Keratinocyte (primary cell): Measurements from ENCODE around the gene USB1. TPM values are rescaled to one million over a fixed set of nuclear protein-coding genes. Genes with fewer than 3 reads are reported as not detected.

ENCODE experiments used
- DNase-seq: peaks from one replicate; pipeline ENCODE4 v3.0.0-alpha.2; 2011; ENCODE audit warnings: low read depth, missing footprints, low spot score
- FAIRE-seq: peaks from 2 replicates; lab custom pipeline; 2011; peaks lifted over from hg19 to GRCh38; lab: Jason Lieb, UNC
- H2AFZ ChIP-seq: 2 replicates; pipeline ENCODE4 v1.6.0; 2012; ENCODE audit warnings: low read length, control low read depth, inconsistent platforms; ENCODE audit not compliant: control insufficient read depth
- H3K27ac ChIP-seq: 2 replicates; pipeline ENCODE4 v1.5.1; 2011; ENCODE audit warnings: low read length; ENCODE audit not compliant: control insufficient read depth, insufficient read depth
- H3K27me3 ChIP-seq: 3 replicates; pipeline ENCODE4 v1.6.0; 2011; ENCODE audit warnings: low read length; ENCODE audit not compliant: control insufficient read depth, insufficient read depth; ENCODE audit errors: extremely low read depth
- H3K36me3 ChIP-seq, 2 experiments: 2 replicates in 1 of 2; 3 replicates in 1 of 2; pipeline ENCODE4 v1.5.1; 2011; ENCODE audit warnings: low read length in 2 of 2, mild to moderate bottlenecking in 1 of 2; ENCODE audit not compliant: control insufficient read depth in 2 of 2, insufficient read depth in 2 of 2; ENCODE audit errors: extremely low read depth in 1 of 2
- H3K4me1 ChIP-seq: 3 replicates; pipeline ENCODE4 v1.5.1; 2011; ENCODE audit warnings: low read length; ENCODE audit not compliant: control insufficient read depth, insufficient read depth; ENCODE audit errors: extremely low read depth
- H3K4me2 ChIP-seq: 3 replicates; pipeline ENCODE4 v1.6.0; 2011; ENCODE audit warnings: low read depth, low read length; ENCODE audit not compliant: control insufficient read depth, insufficient read depth; ENCODE audit errors: extremely low read depth
- H3K4me3 ChIP-seq, 3 experiments: fragments of 200-600 bp in 1 of 3; sonication (generic) in 1 of 3; 2 replicates in 2 of 3; 3 replicates in 1 of 3; pipeline ENCODE4 v1.5.1; 2011 to 2016; ENCODE audit warnings: low read length in 3 of 3, mild to moderate bottlenecking in 3 of 3, control low read depth in 2 of 3, inconsistent platforms in 1 of 3, low read depth in 1 of 3, mixed read lengths in 1 of 3, mixed run types in 1 of 3, moderate library complexity in 1 of 3; ENCODE audit not compliant: control insufficient read depth in 2 of 3, insufficient read depth in 2 of 3; ENCODE audit errors: extremely low read depth in 1 of 3
- H3K79me2 ChIP-seq: 2 replicates; pipeline ENCODE4 v1.6.0; 2012; ENCODE audit warnings: low read length; ENCODE audit not compliant: control insufficient read depth, insufficient read depth
- H3K9ac ChIP-seq: 3 replicates; pipeline ENCODE4 v1.6.0; 2011; ENCODE audit warnings: low read length; ENCODE audit not compliant: control insufficient read depth, insufficient read depth; ENCODE audit errors: extremely low read depth
- H3K9me1 ChIP-seq: 3 replicates; pipeline ENCODE4 v1.6.0; 2011; ENCODE audit warnings: low read length; ENCODE audit not compliant: control insufficient read depth, insufficient read depth; ENCODE audit errors: extremely low read depth
- H3K9me3 ChIP-seq: 2 replicates; pipeline ENCODE4 v1.5.1; 2012; ENCODE audit warnings: low read depth, low read length; ENCODE audit not compliant: control insufficient read depth
- H4K20me1 ChIP-seq: 3 replicates; pipeline ENCODE4 v1.6.0; 2011; ENCODE audit warnings: low read length; ENCODE audit not compliant: control insufficient read depth, insufficient read depth; ENCODE audit errors: extremely low read depth
- CTCF ChIP-seq, 3 experiments: IDR thresholded peaks in 1 of 3; conservative IDR thresholded peaks in 1 of 3; optimal IDR thresholded peaks in 1 of 3; 2 replicates in 2 of 3; 3 replicates in 1 of 3; pipeline versions ENCODE3 to v1.5.1; 2011; ENCODE audit warnings: low read length in 3 of 3, mild to moderate bottlenecking in 3 of 3, moderate library complexity in 2 of 3, control low read depth in 1 of 3, inconsistent platforms in 1 of 3; ENCODE audit not compliant: insufficient read depth in 2 of 3; ENCODE audit errors: extremely low read depth in 1 of 3
- EZH2 ChIP-seq: IDR thresholded peaks from one replicate; pipeline ENCODE4 v1.6.1; 2012; ENCODE audit warnings: inconsistent platforms, mild to moderate bottlenecking, low read length, moderate library complexity
- dilution Hi-C: fragments of 300-500 bp; cut with MboI; formaldehyde crosslinking; loops from one replicate; pipeline ENCODE4 v1.7.0; 2020; ENCODE audit warnings: low sequenced_read_pairs; ENCODE audit not compliant: extremely low pct_ligation_motif_present
- polyA plus RNA-seq, 5 experiments: library from polyadenylated mRNA; depleted of rRNA in 3 of 5; stranded (reverse) in 3 of 5; stranded (forward) in 1 of 5; unstranded in 1 of 5; fragments of >200 nt; gene quantifications; 1 replicate in 1 of 5; 2 replicates in 3 of 5; 3 replicates in 1 of 5; pipeline versions ENCODE4 v1.2.1 to v1.2.3, GENCODE V29; 2011 to 2012; ENCODE audit warnings: missing spikeins in 2 of 5, low read depth in 1 of 5, low replicate concordance in 1 of 5

The USB1 gene
- polyA plus RNA-seq, 1 donor (not counting 4 experiments of a cell fraction or from before 2014, with no cell fraction given) = 63.5 TPM

DNA sequence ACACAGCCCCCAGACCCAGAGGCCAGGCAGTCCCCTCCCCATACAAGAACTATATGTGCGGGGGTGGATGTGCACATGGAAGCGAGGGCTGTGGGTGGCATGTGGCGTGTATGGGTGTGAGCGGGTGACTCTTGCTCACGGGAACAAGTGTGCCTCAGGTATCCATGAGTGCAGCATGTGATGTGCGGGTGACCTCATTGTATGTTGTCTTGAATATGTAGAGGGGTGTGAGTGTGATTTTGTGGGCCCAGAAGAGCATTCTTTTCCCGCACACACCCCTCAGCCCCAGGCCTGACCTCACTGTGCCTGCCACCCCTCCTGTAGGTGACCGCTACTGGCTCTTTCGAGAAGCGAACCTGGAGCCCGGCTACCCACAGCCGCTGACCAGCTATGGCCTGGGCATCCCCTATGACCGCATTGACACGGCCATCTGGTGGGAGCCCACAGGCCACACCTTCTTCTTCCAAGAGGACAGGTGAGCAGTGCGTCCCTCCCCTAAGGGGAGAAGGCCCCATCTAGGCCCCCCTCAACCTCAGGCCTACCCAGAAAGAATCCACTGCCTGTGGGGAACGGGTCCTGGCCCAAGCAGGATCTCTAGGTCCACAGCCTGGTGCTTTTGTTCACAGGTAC, 41.8 kb downstream of the USB1 start:
- no peaks in the 10 kb centered on the region for H3K79me2 ChIP-seq
- H3K9me3 ChIP-seq = no peaks in the 10 kb centered on the region
- H3K9me1 ChIP-seq = no peaks in the 10 kb centered on the region
- no peak overlapping the region for H3K27ac ChIP-seq
- no peaks in the 10 kb centered on the region for H4K20me1 ChIP-seq
- H3K27me3 ChIP-seq = no peaks in the 10 kb centered on the region
- no peak overlapping the region for H2AFZ ChIP-seq
- H3K4me3 ChIP-seq = no peak overlapping the region
- no peak for FAIRE-seq
- H3K9ac ChIP-seq = no peak overlapping the region
- H3K4me1 ChIP-seq = no peaks in the 10 kb centered on the region
- H3K4me2 ChIP-seq = no peak overlapping the region
- peaks cover 0 to 3% of the 10 kb centered on the region in 2 experiments for H3K36me3 ChIP-seq
- dilution Hi-C loops = no loop called here
- no peak for TF ChIP-seq EZH2
- no peak for TF ChIP-seq CTCF (optimal IDR thresholded peaks at IDR 0.05 in 1 of 3, IDR thresholded peaks at IDR 0.05 in 1 of 3, conservative IDR thresholded peaks at IDR 0.05 in 1 of 3; ENCODE audit: extremely low read depth in 1 of 3, insufficient read depth in 2 of 3, low read length in 3 of 3)
- DNase-seq = no peak

GRCh38 chr16:58043571-58044155, 42.5 kb downstream of the USB1 start:
- no peak overlapping the region for H3K27ac ChIP-seq
- FAIRE-seq (no peak), DNase-seq (no peak)
- TF ChIP-seq EZH2 (no peak), CTCF (optimal IDR thresholded peaks at IDR 0.05 in 1 of 3, IDR thresholded peaks at IDR 0.05 in 1 of 3, conservative IDR thresholded peaks at IDR 0.05 in 1 of 3; ENCODE audit: extremely low read depth in 1 of 3, insufficient read depth in 2 of 3, low read length in 3 of 3) (no peak)
- dilution Hi-C loops = no loop called here
- no peaks in the 10 kb centered on the region for H3K27me3 ChIP-seq
- peaks cover 0 to 3% of the 10 kb centered on the region in 2 experiments for H3K36me3 ChIP-seq
- no peak overlapping the region for H3K9ac ChIP-seq
- H2AFZ ChIP-seq = no peak overlapping the region
- H3K9me1 ChIP-seq = no peaks in the 10 kb centered on the region
- no peaks in the 10 kb centered on the region for H3K4me1 ChIP-seq
- no peaks in the 10 kb centered on the region for H3K9me3 ChIP-seq
- H3K4me2 ChIP-seq = no peak overlapping the region
- H4K20me1 ChIP-seq = no peaks in the 10 kb centered on the region
- no peaks in the 10 kb centered on the region for H3K79me2 ChIP-seq
- no peak overlapping the region for H3K4me3 ChIP-seq
